Pulmonary artery endothelial cell (primary cell): ENCODE measurements around the gene ZNF438. TPM values are rescaled to one million over a fixed set of nuclear protein-coding genes. Genes with fewer than 3 reads are reported as not detected.
"Not testable (repeated sequence)": the region's sequence is repeated elsewhere in the genome, so short reads cannot be mapped to it uniquely, and the experiment has no call there.

ENCODE experiments used
- DNase-seq: peaks from one replicate; pipeline ENCODE4 v3.0.0-alpha.2; 2011; ENCODE audit warnings: low read depth, low spot score
- total RNA-seq: library from RNA; depleted of rRNA; stranded (reverse); fragments of >200 nt; gene quantifications from 2 replicates; pipeline ENCODE4 v1.2.3, GENCODE V29; 2014

ZNF438 gene
- total RNA-seq, 1 donor from 2014 or later, result 4.8 TPM

DNA sequence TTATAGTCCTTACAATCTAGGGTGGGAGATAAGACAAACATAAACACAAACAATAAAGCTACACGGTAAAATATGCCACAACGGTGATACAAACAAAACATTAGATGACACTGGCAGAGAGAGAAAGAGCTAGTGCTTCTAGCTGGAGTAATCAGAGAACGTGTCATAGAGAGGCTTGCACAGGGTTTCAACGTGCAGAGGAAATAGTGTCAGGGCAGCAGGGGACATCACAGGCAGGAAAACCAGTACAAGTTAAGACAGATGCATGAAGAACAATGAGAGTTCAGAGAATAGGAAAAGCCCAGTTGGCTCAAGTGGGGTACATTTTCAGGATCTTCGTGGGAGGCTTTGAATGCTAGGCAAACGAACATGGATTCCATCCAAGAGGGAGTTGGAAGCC lies 91.4 kb downstream of the ZNF438 start:
- DNase-seq, result no peak

DNA sequence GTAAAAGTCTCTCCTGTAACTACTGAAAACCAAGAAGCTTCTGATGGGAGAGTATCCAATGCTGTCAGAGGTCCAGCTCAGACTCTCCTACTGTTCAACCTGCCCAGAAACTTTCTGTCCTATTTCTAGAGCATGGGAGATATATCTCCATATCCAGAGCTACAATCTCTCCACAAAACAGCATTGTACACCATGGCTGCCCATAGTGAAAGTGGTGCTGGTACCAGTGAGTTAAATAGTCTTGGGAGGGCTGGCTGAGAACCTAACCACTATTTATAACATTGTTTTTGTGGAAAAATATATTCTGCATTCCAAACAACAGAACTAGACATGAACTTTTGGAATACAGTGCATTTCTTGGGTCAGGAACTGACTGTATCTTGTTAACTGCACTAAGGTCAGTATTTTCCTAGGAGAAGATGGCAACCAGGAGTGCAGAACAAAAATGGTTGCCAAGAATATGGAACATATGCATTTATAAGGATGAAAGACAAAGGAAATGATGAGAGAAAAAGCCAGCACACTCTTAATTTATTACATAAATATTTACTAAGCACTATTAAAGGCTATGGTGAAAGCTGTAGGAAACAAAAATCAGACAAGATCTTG lies 91.9 kb downstream of the ZNF438 start:
- no peak for DNase-seq

DNA sequence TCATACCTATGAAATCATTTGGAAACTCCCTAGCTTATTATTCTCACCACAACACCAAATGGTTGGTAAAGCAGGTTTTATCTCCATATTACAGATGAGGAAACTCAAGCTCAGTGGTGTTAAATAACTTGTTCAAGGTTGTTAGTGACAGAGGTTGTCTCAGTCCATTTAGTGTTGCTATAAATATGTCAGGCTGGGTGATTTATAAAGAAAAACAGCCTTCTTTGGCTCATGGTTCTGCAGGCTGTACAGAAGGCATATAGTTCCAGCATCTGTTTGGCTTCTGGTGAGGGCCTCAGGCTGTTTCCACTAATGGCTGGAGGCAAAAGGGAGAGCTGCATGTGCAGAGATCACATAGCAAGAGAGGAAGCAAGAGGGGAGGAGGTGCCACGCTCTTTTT lies 96.6 kb downstream of the ZNF438 start:
- no peak for DNase-seq

DNA sequence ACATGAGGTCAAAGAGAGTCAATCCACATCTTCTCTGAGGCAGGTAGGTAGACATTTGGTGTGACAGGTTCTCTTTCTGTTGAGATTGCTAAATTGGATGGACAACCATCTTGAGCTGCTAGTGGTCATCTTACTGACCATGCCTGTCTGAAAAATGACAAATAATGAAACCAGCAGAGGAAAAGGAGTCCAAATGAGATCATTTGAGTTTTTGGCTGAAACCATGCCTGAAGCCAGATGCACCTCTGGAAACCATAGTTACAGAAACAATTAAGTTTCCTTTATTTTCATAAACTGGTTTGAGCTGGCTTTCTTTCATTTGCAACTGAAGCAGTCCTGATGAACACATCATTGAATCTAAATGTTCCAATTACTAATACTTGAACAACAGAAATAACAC lies 100.6 kb downstream of the ZNF438 start:
- no peak for DNase-seq

DNA sequence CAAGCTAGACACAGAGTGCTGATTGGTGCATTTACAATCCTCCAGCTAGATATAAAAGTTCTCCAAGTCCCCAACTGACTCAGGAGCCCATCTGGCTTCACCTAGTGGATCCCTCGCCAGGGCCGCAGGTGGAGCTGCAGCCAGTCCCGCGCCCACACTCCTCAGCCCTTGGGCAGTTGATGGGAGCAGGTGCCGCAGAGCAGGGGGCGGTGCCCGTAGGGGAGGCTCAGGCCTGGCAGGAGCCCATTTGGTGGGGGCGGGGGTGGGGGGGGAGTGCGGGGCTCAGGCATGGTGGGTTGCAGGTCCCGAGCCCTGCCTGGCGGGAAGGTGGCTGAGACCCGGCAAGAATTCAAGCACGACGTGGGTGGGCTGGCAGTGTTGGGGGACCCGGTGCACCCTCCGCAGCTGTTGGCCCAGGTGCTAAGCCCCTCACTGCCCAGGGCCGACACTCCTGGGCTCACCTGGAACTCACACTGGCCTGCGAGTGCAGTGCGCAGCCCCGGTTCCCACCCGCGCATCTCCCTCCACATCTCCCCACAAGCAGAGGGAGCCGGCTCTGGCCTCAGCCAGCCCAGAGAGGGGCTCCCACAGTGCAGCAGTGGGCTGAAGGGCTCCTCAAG lies 101.7 kb downstream of the ZNF438 start:
- no peak for DNase-seq

DNA sequence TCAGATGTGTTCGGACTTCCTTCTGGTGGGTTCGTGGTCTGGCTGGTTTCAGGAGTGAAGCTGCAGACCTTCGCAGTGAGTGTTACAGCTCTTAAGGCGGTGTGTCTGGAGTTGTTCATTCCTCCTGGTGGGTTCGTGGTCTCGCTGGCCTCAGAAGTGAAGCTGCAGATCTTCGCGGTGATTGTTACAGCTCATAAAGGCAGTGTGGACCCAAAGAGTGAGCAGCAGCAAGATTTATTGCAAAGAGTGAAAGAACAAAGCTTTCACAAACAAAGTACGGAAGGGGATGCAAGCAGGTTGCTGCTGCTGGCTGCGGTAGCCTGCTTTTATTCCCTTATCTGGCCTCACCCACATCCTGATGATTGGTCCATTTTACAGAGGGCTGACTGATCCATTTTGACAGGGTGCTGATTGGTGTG lies 102.3 kb downstream of the ZNF438 start:
- not testable (repeated sequence) for DNase-seq

DNA sequence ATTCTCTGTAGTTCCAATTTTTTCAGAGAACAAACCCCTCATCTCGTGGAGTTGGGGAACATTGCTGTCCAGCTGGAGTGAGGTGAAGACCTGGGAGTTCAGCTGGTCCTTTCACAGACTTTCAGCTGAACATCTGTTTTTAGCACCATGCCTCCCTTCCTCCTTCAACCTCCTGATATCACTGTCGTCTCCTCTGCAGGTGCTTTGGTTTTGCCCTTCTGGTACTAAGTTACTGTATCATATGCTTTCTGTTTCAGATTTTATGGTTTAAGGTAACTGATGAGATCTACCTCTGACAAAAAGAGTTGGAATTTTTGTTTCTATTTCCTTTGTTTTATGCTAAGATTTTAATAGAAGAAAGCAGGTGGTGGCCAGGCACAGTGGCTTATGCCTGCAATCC lies 102.9 kb downstream of the ZNF438 start:
- DNase-seq, result no peak

DNA sequence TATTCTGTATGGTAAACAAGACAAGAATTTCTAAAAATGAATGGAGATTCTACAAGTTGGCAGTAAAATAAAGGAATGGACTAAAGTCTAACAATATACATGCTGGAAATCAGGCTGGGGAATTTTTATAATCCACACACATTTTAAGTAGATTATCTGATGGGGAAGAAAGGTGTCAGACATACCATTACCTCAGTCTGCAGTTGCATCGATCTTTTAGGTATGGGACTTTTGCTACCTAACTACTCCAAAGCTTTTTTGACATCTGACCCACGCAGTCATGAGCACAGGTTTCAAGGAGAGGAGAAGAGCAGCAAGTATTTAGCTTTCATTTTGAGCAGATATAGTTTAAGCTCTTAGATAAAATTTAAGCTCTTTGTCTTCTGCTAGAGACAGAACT lies 113.0 kb downstream of the ZNF438 start:
- DNase-seq, result no peak

DNA sequence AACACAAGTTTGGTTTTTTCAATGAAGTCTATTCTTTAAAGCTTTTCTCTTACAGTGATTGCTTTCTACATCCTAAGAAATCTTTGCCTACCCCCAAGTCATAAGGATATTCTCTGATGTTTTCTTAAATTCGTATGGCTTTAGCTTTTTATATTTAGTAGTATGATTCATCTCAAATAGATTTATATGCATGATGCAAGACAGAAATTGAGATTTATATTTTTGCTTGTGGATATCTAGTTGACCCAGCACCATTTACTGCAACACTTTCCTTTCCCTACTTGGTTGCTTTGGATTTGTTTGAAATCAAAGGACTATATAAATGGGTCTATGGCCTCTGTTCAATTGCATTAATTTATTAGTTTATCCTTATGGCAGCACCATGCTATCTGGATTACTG lies 113.9 kb downstream of the ZNF438 start:
- DNase-seq, result no peak

DNA sequence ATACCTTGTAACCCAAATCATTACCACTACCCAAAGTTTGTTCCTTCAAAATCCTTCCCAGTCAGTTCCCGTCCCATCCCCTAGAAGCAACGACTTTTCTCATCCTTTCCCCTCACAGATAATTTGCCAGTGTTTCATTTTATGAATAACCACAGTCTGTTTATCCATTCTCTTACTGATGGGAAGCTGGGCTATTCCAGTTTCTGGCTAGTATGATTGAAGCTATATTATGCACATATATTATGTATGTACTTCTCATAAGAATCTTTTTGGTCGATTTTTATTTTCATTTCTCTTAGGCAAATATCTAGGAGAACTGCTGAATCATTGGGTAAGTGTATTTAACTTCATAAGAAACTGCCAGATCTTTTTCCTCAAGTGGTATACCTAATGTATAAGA lies 114.6 kb downstream of the ZNF438 start:
- no peak for DNase-seq

DNA sequence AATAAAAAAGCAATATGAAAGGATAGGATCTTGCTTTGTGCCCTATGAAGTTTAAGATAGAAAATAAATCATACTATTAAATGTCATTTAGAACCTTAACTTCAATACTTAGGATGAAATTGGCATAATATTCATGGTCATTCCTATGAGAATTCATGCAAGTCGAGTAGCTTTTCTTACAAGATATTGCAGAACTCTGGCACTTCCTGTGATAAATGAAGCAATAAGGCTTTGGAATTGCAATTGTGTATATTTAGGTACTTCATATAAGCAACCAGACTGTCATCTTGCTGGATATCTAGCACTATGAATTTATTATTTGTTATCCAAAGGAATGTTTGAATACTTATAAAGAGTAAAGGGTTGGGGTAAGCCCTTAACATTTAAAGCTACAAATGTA lies 116.5 kb downstream of the ZNF438 start:
- no peak for DNase-seq

DNA sequence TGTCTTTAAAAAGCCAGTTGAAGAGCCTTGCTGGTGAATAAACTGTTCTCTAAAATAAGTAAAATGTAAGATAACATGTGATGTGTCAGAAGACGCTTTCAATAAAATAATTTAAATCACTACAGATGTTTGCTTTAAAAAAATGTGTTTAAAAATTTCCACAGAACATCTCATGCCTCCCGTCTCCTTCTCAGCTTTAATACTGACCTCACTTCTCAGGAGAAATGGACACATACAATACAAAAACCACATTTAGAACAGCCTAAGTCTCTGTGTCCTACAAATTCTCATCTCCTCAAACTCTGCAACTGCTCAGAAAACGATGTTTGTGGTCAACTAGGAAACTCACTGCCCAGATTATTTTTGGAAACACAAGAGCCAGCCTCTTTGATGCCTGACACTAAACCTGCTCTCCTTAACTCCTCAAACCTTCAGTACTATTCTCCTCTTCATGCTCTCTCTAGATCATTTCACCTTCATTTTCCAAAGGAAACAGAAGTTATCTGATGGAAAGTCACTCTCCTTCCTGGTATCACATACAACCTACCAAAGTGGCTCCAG lies 120.3 kb downstream of the ZNF438 start:
- DNase-seq, result no peak

DNA sequence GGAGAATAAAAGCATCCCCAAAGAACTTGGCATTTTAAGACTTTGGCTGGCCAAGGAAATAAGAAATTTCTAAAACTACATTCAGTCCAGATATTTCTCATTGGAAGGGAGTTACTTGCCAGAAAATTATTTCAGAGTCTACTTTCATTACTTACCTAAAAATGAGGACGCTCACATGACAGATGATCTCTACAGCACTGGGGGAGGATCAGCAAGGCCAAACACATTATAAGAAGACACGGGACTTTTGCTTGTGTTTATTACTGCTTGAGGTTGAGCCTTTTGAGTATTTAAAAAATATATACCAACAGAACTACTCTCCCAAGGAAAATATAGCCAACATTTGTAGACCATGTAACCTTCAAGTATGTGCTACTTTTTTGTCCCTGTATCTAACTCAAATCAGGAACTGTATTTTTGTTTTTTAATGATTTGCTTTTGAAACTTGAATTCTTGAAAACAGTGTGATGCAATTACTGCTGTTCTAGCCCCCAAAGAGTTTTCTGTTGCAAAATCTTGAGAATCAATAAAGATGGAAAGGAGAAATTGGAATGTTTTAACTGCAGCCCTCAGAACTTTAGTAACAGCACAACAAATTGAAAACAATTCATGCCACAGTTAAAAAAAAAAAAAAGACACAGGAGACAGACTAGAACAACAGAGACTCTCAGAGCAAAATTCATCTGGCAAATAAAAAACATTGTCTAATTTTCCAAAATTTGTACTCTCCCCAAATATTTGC lies 128.1 kb downstream of the ZNF438 start:
- DNase-seq, result no peak

DNA sequence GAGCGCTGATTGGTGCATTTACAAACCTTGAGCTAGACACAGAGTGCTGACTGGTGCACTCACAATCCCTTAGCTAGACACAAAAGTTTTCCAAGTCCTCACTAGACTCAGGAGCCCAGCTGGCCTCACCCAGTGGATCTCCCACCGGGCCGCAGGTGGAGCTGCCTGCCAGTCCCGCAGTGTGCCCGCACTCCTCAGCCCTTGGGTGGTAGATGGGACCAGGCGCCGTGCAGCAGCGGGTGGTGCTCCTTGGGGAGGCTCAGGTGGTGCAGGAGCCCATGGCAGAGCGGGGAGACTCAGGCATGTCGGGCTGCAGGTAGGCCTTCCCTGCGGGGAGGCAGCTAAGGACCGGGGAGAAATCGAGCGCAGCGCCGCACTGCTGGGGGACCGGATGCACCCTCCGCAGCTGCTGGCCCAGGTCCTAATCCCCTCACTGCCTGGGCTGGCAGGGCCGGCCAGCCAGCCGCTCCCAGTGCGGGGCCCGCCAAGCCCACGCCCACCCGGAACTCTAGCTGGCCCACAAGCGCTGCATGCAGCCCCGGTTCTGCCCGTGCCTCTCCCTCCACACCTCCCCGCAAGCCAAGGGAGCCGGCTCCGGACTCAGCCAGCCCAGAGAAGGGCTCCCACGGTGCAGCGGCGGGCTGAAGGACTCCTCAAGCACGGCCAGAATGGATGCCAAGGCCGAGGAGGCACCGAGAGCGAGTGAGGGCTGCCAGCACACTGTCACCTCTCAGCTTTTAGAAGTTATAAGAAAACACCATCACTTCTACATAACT lies 128.9 kb downstream of the ZNF438 start:
- no peak for DNase-seq

DNA sequence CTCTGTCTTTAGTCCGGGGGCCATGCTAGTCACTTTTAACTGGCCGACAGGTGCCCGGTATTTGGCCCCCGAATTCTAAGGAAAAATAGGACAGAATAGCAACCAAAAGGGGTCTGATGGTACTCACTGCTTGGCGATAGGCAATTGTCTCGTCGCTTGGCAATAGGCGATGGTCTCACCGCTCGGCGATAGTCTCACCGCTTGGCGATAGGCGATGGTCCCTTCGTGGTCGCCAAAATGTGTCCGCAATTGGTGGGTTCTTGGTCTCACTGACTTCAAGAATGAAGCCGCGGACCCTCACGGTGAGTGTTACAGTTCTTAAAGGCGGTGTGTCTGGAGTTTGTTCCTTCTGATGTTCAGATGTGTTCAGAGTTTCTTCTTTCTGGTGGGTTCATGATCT lies 130.2 kb downstream of the ZNF438 start:
- DNase-seq, result not testable (repeated sequence)

DNA sequence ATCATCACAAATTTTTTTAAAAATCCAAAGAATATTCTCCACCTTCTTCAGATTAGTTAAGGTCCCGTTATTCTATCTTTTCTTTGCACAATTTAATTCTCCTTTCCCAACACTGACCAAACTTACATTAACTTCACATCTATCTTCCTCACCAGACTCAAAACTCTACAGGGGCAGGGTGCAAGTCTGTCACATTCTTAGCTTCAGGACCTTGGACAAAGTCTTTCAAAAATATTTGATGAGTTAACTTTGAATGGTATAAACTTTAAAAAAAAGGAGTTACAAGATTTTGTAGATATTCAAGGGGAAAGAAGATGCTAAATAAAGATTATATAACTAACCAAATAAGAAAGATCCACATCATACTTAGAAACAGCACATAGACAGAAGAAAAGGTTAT lies 132.7 kb downstream of the ZNF438 start:
- DNase-seq, result no peak

DNA sequence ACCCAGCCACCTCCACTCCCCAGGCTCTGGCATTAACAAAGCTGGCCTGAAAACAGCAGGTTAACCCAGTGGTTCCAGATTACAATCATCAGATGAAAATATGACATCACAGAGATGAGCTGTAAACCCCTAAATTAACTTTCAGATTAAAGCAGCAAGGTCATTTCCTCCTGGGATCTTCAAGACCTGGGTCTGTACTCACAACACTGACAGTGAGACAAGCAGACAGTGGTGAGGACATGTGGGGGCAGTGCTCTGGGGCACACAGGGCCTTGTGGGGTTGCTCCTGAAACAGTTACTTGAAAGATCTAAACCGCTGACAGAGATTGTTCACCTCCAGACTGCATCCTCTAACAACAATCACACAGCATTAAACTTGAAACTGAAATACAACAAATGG lies 134.1 kb downstream of the ZNF438 start:
- DNase-seq, result no peak

DNA sequence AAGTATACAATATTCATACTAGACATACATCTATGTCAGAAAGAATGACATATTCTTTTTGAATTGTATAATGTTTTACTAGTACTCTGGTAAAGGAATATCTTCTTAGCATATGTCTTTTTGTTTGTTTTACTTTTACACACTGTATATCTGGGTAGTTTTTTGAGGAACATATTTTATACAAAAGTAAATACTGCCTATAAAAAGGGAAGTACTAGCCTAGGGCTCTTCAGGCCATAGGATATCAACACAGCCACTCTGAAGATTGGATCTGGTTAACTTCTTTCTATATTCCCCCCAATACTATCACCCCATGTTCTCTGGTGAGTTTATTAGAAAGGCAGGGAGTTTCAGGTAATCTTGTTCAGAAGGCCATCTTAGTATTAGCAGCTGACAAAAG lies 134.6 kb downstream of the ZNF438 start:
- DNase-seq, result no peak

DNA sequence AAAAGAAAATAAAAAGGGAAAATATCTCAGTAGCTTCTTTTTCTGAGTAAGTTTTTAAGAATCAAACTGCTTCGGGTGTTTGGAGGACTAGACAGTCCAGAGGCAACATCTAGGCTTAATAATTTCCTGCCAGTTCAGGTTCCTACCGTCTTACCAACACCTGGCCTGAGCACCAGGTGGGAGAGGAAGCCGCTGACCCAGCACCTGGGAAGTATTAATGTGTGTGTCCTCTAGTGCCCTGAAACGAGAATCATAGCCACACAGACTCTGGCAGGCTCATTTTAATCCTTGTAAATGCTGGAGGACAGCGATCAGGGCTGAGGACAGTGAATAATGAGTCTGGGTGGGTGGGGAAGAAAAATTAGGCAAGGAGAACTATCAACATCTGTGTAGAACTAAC lies 137.4 kb downstream of the ZNF438 start:
- DNase-seq, result no peak

DNA sequence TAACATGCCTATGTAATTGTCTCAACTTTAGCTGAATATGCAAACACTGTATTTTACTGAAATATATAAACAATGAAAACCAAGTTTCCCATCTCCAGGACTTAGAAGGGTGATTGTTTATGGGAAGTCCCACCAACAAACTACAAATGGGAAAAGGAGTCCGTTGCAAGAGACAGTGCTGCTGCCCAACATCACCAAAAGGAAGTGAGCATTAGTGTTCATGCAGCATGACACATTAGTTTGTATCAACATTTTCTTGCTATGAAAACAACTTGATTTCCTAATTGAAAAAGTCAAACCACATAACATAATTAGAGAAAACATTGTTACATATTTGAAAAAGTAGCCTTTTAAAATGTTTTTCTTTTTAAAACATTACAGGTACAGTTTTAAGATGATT lies 138.5 kb downstream of the ZNF438 start:
- peak; percentile 8 for DNase-seq

DNA sequence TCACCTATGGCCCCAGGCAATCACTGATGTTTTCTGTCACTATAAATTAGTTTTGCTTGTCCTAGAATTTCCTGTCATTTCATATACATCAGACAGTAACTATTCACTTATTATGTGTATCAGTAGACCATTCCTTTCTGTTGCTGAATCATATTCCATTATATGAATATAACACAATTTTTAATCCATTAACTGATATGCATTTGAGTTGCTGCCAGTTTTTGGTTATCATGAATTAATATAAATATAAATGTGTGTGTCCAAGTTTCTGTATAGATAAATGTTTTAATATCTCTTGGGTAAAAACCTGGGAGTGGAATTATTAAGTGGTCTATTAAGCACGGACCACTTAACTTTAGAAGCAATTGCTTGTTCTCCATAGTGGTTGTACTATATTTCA lies 143.8 kb downstream of the ZNF438 start:
- no peak for DNase-seq

DNA sequence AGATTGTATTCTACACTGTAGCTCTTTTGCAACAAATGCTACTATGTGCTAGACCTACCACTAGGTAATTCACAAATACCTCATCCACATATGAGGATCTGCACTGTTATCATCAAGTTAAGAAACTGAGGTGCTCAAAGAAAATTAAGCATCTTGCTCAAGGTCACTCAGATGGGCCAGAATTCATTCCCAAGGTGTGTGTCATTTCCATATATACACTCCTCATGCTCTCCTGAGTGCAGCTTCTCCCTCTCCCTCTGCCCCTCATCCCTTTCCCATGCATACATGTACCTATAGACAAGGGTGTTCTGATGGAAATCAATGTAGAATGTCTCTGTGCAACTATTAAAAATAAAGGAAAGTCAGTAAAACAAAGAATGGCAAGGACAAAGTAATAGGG lies 146.2 kb downstream of the ZNF438 start:
- DNase-seq, result no peak
